Neural cell (in vitro differentiated cells): ENCODE measurements around the gene GDA.

Source experiments
- CTCF ChIP-seq: fragments of 450-650 bp; IDR thresholded peaks from 2 replicates; pipeline ENCODE4 v1.5.1; 2014; ENCODE audit warnings: antibody characterized with exemption, mild to moderate bottlenecking, moderate library complexity; ENCODE audit not compliant: poor library complexity, severe bottlenecking
- EZH2 ChIP-seq: fragments of 200-600, 300-800 bp; shearing (Covaris generic), sonication (generic); IDR thresholded peaks from 2 replicates; pipeline ENCODE4 v1.6.1; 2014; ENCODE audit warnings: antibody characterized with exemption, low read length, borderline replicate concordance, mild to moderate bottlenecking; ENCODE audit not compliant: insufficient read depth, poor library complexity, severe bottlenecking
- TAF1 ChIP-seq: IDR thresholded peaks from 2 replicates; pipeline ENCODE4 v1.6.1; 2012; ENCODE audit warnings: low read depth

GRCh38 chr9:72119853-72120252 lies 29.4 kb upstream of the GDA start:
- no peak for TF ChIP-seq CTCF
- TF ChIP-seq TAF1 = no peak
- TF ChIP-seq EZH2 = no peak
